ENCODE results near the gene JAK3. TPM values are rescaled to one million over a fixed set of nuclear protein-coding genes. Genes with fewer than 3 reads are reported as not detected.

JAK3 gene
- polyA plus RNA-seq, 1 experiment, result 6.1 TPM

GRCh38 chr19:17832443-17833208 lies 15.2 kb downstream of the JAK3 start:
- no peaks in the 10 kb centered on the region for H3K27me3 ChIP-seq (ENCODE audit: control insufficient read depth, insufficient read depth, low read length)
- TF ChIP-seq, protein P1, sequence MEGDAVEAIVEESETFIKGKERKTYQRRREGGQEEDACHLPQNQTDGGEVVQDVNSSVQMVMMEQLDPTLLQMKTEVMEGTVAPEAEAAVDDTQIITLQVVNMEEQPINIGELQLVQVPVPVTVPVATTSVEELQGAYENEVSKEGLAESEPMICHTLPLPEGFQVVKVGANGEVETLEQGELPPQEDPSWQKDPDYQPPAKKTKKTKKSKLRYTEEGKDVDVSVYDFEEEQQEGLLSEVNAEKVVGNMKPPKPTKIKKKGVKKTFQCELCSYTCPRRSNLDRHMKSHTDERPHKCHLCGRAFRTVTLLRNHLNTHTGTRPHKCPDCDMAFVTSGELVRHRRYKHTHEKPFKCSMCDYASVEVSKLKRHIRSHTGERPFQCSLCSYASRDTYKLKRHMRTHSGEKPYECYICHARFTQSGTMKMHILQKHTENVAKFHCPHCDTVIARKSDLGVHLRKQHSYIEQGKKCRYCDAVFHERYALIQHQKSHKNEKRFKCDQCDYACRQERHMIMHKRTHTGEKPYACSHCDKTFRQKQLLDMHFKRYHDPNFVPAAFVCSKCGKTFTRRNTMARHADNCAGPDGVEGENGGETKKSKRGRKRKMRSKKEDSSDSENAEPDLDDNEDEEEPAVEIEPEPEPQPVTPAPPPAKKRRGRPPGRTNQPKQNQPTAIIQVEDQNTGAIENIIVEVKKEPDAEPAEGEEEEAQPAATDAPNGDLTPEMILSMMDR (IDR thresholded peaks at IDR 0.05; ENCODE audit: insufficient read depth, low read depth, low read length), result no peak
- POLR2A ChIA-PET, result no interaction called here
- no peak for DNase-seq (ENCODE audit: low read depth)
- CTCF ChIA-PET, result interaction anchor here (0.8 kb wide), 1 partner anchor 164 kb away, joined by 3 read pairs; no protein-coding TSS in a partner anchor
- H3K36me3 ChIP-seq (ENCODE audit: control insufficient read depth, insufficient read depth, low read length), result no peaks in the 10 kb centered on the region; the same call in 1 of the 2 replicates
- H3K4me3 ChIP-seq (ENCODE audit: low read depth, low read length), result no peak overlapping the region

GRCh38 chr19:17831419-17831888 lies 16.3 kb downstream of the JAK3 start:
- H3K4me3 ChIP-seq (ENCODE audit: low read depth, low read length), result no peak overlapping the region
- POLR2A ChIA-PET, result no interaction called here
- H3K36me3 ChIP-seq (ENCODE audit: control insufficient read depth, insufficient read depth, low read length), result no peaks in the 10 kb centered on the region
- TF ChIP-seq, protein P1 (IDR thresholded peaks at IDR 0.05; ENCODE audit: insufficient read depth, low read depth, low read length), result no peak
- DNase-seq (ENCODE audit: low read depth), result no peak
- CTCF ChIA-PET, result interaction anchor here (0.8 kb wide), 1 partner anchor 25 kb away, joined by 3 read pairs; no protein-coding TSS in a partner anchor
- no peaks in the 10 kb centered on the region for H3K27me3 ChIP-seq (ENCODE audit: control insufficient read depth, insufficient read depth, low read length)

DNA sequence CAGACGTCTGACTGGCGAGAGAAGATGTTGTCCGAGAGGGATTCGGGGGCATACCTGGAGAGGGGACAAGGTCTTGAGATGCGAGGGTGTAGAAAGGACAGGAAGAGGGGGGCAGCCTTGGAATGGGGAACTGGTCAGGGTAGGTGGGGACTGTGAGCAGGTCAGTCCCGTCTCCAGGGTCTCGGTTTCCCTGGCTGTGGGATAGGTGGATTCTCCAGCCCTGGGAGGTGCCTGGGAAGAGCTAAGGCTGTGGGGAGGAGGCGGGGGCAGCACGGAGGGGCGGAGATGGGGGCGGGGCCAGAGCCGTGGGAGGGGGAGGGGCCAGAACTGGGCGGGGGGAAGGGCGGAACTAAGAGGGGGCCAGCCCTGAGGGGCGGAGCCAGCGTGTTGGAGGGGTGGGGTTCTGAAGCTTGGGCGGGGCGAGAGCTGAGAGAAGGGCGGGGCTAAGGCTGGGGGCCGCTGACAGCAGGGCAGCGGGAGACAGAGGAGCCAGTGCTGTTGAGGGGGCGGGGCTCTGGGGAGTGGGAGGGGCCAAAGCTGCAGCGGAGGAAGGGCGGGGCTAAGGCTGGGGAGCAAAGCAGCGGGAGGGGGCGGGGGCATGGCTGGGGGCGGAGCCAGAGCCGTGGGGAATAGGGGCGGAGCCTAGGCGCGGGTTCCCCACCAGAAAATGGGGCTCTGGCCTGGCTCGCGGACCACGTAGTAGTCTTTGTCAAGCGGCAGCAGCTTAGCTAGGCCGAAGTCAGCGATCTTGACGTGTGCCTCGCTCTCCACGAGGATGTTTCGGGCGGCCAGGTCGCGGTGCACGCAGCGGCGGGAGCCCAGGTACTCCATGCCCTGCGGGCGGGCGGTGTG lies 17.0 kb downstream of the JAK3 start:
- H3K4me3 ChIP-seq (ENCODE audit: low read depth, low read length), result peak overlapping the region; percentile 3
- no peak for DNase-seq (ENCODE audit: low read depth)

DNA sequence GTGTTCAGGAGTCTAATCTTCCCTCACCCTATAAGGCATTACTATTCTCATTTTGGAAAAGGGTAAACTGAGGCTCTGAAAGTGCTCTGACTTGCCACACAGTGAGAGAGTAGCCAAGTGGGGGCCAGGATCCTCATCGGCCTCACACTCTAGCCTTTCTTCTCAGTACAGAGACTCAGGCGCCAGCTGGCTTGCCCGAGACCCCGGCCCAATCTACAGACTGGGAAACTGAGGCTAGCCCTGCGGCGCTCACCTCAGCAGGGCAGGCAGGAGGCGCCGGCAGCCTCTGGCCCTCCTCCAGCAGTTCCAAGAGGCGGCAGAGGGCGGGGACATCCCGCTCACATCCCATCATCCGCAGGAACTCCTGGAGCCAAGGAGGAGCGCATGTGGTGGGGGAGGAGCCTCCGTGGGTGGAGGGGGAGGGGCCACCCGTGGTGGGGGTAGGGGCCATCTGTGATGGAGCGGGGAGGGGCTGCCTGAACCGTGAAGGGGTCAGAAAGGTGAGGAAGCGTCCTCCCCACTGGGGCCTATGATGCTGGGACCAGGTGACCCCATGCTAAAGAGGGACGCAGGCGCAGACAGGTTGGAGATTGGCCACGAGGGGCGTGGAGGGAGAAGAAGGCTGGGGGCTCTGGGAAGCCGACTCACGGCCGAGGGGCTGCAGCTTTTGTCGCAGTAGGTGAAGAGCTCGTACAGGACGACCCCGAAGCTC lies 17.8 kb downstream of the JAK3 start:
- CTCF ChIA-PET, result interaction anchor here (0.6 kb wide), 1 partner anchor 550 kb away, joined by 3 read pairs; no protein-coding TSS in a partner anchor
- POLR2A ChIA-PET, result no interaction called here
- no peak for DNase-seq (ENCODE audit: low read depth)
- TF ChIP-seq, protein P1 (IDR thresholded peaks at IDR 0.05; ENCODE audit: insufficient read depth, low read depth, low read length), result no peak
- Histone ChIP-seq H3K4me3 (ENCODE audit: low read depth, low read length) (peak overlapping the region; percentile 3), H3K36me3 (ENCODE audit: control insufficient read depth, insufficient read depth, low read length) (no peaks in the 10 kb centered on the region), H3K27me3 (ENCODE audit: control insufficient read depth, insufficient read depth, low read length) (no peaks in the 10 kb centered on the region; the same call in 1 of the 2 replicates)

More for the DNA sequence above, 17.0 kb downstream of the JAK3 start:
- H3K36me3 ChIP-seq (ENCODE audit: control insufficient read depth, insufficient read depth, low read length), result no peaks in the 10 kb centered on the region
- TF ChIP-seq, protein P1 (IDR thresholded peaks at IDR 0.05; ENCODE audit: insufficient read depth, low read depth, low read length), result no peak
- H3K27me3 ChIP-seq (ENCODE audit: control insufficient read depth, insufficient read depth, low read length), result no peaks in the 10 kb centered on the region
- POLR2A ChIA-PET, result no interaction called here
- CTCF ChIA-PET, result interaction anchor here (0.6 to 0.8 kb wide), 2 partner anchors 25 to 551 kb away, joined by 3 read pairs; no protein-coding TSS in a partner anchor
